ENCODE data around the gene GIMAP8.

The GIMAP8 gene

DNA sequence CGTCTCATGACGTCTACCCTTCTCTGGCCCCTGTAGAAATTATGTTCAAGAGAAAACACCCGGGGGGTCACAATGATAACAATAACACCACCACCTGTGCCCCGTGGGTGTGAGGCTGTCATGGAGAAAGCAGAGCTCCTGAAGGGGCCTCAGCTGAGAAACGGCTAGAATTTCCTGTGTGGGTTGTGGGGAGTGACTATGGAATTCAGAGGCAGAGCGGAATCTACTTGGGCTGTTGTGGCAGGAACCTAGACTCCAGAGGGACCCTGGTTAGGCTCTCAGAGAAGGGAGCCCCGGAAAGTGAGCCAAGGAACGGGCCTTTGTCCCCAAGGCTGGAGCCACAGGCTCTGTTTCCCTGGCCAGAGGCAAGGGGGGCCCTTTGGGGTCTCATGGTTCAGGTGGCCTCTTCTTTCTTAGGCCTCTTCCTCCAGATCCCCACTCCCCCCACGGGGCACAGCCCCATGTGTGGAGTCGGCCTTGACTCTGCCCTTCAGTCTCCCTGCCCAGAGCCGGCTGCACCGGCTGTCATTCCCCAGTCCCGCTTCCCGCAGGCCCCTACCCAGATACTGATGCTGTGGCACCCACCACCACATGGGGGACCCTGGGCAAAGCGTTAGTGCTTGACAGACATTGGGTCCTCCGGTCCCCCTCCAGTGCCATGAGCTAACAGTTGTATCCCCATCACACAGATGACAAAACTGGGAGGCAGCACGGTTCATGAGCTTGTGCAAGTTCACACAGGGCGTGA lies 6.5 kb upstream of the GIMAP8 start:
- Histone ChIP-seq H3K36me3 (ENCODE audit: insufficient read depth, low read length) (no peaks in the 10 kb centered on the region), H3K9ac (ENCODE audit: low read depth, low read length) (no peak overlapping the region), H3K27me3 (ENCODE audit: insufficient read depth, low read length) (peaks cover 17% of the 10 kb centered on the region), H3K9me3 (ENCODE audit: insufficient read depth, low read depth, low read length) (peaks cover 7% of the 10 kb centered on the region; the same call in 1 of the 2 replicates), H3K4me3 (ENCODE audit: low read length) (no peak overlapping the region), H3K27ac (ENCODE audit: low read depth, low read length) (no peak overlapping the region), H3K4me1 (ENCODE audit: insufficient read depth, low read length) (no peaks in the 10 kb centered on the region)
- WGBS: 89% methylated on average over 18 of the region's 18 CpGs

DNA sequence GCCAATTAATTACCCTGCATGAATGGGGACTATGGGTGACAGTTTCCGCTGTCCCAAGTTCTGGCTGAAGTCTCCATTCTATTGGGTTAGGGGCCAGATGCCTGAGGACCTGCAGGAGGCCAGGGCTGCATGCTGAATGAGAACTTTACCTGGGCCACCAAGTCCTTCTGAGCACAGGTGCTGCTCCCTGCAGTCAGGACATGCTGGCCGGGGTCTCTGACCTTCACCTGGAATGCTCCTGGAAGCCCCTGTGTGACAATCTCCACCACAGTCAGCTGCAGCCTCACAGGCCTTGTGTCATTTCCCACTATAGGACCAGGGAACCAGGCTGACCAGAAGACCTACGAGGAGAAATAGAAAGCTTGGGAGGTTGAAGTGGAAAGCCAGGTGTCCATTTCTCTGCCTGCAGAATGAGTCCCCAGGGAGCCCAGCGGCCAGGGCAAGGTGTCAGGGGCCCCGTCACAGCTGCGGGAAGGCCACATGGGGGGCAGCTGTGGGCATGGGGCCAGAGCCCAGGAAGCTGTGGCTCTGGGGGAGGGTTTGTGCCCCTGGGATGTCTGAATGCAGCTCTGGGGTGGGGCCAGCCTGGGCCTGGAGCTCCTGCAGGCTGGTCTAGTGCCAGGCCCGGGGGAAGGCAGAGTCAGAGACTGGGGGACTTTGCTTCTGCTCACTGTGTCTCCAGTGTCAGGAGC lies 5.6 kb upstream of the GIMAP8 start:
- no peak overlapping the region for H3K4me3 ChIP-seq (ENCODE audit: low read length)
- no peaks in the 10 kb centered on the region for H3K4me1 ChIP-seq (ENCODE audit: insufficient read depth, low read length)
- H3K27ac ChIP-seq (ENCODE audit: low read depth, low read length): no peak overlapping the region
- H3K9me3 ChIP-seq (ENCODE audit: insufficient read depth, low read depth, low read length): peaks cover 7% of the 10 kb centered on the region; the same call in 1 of the 2 replicates
- H3K36me3 ChIP-seq (ENCODE audit: insufficient read depth, low read length): no peaks in the 10 kb centered on the region
- no peak overlapping the region for H3K9ac ChIP-seq (ENCODE audit: low read depth, low read length)
- H3K27me3 ChIP-seq (ENCODE audit: insufficient read depth, low read length): peaks cover 17% of the 10 kb centered on the region
- 85% methylated on average over 7 of the region's 7 CpGs for WGBS

DNA sequence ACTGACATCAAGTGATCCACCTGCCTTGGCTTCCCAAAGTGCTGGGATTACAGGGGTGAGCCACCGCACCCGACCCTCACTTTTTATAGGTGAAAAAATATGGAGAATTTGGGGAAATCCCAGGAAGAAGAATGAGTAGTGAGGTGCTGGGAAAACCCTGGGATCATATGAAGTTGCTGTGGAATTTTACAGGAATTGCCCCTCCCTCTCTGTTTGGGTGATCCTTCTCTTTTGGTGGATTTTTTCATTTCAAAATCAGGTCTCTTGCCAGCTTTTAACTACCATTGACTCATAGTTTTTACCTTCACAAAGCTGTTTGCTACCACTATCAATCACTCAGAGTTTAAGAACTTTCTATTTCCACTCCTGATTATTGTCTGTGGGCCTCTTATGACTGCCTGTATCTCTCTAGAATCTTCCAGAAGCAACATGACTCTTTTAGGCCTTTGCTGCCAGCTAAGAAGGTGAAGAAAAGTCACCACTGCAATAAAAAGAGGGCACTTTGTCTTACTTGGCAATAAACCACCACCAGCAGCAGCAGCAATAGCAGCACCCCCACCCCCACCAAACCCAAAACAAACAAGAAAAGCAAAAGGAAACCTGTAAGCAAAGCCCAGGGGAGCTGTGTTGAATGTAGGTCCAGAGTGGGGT lies 4.0 kb upstream of the GIMAP8 start:
- Histone ChIP-seq H3K27me3 (ENCODE audit: insufficient read depth, low read length) (peaks cover 30% of the 10 kb centered on the region), H3K9me3 (ENCODE audit: insufficient read depth, low read depth, low read length) (peaks cover 4% of the 10 kb centered on the region; the same call in 1 of the 2 replicates), H3K9ac (ENCODE audit: low read depth, low read length) (no peak overlapping the region), H3K27ac (ENCODE audit: low read depth, low read length) (no peak overlapping the region), H3K36me3 (ENCODE audit: insufficient read depth, low read length) (no peaks in the 10 kb centered on the region), H3K4me3 (ENCODE audit: low read length) (no peak overlapping the region), H3K4me1 (ENCODE audit: insufficient read depth, low read length) (no peaks in the 10 kb centered on the region)
- WGBS: 94% methylated on average over 2 of the region's 2 CpGs

DNA sequence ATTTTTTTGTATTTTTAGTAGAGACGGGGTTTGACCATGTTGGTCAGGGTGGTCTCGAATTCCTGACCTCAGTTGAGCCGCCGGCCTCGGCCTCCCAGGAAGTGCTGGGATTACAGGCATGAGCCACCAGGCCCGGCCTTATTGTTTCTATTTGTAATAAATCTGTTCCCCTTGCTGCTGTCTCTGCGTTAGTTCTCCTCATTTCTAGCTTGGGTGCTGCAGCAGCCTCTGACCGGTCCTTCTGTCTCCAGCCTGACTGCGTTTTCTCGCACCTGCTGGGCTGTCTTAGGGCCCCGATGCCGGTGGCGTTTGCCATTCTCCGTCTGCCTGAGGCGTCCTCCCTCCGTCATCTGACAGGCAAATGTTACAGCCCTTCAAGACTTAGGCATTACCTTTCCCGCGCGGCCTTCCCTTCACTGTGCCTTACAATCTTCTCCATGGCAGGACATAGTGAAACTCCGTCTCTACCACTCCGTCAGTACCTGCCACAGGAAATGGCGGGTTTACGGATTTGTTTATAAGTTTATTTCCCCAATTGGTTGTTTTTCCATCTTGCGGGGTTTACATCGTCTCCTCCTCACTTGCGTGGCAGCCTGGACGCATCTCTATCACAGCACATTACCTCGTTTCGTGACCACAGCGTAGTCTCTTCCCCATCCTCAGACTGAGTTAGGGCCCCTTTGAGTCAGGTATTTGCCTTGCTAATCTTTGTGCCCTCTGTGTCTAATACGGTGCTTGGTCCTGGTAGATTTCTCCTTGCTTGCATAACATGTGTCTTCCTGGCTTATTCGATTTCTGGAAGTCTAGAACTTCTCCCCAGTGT lies 2.3 kb upstream of the GIMAP8 start:
- no peak overlapping the region for H3K4me3 ChIP-seq (ENCODE audit: low read length)
- H3K27ac ChIP-seq (ENCODE audit: low read depth, low read length): no peak overlapping the region
- H3K9ac ChIP-seq (ENCODE audit: low read depth, low read length): no peak overlapping the region
- H3K36me3 ChIP-seq (ENCODE audit: insufficient read depth, low read length): no peaks in the 10 kb centered on the region
- peaks cover 37% of the 10 kb centered on the region for H3K27me3 ChIP-seq (ENCODE audit: insufficient read depth, low read length)
- H3K4me1 ChIP-seq (ENCODE audit: insufficient read depth, low read length): no peaks in the 10 kb centered on the region
- H3K9me3 ChIP-seq (ENCODE audit: insufficient read depth, low read depth, low read length): no peaks in the 10 kb centered on the region
- 83% methylated on average over 32 of the region's 32 CpGs for whole genome bisulfite sequencing

DNA sequence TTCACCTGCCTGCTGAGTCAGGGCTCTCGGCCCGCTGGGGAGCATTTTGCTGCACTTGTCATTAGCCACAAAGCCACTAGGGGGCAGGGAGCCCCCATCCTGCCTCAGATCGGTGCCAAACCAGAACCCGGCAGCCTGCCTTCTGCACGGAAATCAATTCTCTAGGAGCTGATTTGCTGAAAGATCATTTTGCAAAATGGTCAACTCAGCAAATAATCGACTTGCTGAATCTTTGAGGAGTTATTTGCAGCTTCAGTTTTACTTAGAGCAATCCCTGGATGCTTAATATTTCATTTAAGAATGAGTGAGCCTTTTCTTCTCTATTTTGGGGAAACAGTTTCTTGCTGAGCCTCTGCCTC lies 1.7 kb upstream of the GIMAP8 start:
- H3K4me1 ChIP-seq (ENCODE audit: insufficient read depth, low read length): no peaks in the 10 kb centered on the region
- peaks cover 37% of the 10 kb centered on the region for H3K27me3 ChIP-seq (ENCODE audit: insufficient read depth, low read length)
- no peak overlapping the region for H3K9ac ChIP-seq (ENCODE audit: low read depth, low read length)
- no peak overlapping the region for H3K4me3 ChIP-seq (ENCODE audit: low read length)
- WGBS: 3% methylated on average over 6 of the region's 6 CpGs
- no peaks in the 10 kb centered on the region for H3K36me3 ChIP-seq (ENCODE audit: insufficient read depth, low read length)
- no peaks in the 10 kb centered on the region for H3K9me3 ChIP-seq (ENCODE audit: insufficient read depth, low read depth, low read length)
- H3K27ac ChIP-seq (ENCODE audit: low read depth, low read length): no peak overlapping the region

DNA sequence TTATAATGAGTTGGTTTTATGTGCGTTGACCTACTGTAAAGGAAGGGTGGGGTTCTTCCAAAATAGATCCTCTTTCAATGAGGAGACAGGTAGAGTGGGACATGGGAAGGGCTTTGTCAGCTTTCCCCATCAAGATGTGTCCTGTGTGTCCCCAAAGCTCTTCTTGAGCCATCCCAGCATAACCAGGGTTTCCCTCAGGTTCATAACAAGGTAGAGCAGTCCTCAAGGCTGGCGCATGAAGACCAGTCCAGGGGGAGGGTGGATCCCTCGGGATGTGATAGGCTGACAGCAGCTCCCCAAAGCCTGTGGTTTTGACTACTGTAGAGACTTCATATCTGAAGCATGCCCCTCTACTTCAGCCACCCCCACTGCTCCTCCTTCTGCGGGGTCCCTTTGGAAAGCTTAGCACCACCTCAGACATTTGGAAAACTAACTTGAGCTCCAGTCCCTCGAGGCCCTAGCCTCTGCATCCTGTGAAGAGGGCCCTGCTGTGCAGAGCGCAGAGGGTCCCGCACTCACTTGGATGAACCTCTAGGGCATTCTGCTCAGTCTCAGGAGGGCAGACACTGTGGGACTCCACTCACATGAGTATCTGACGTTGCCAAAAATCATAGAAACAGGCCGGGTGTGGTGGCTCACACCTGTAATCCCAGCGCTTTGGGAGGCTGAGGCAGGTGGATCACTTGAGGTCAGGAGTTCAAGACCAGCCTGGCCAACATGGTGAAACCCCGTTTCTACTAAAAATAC lies 1.1 kb upstream of the GIMAP8 start:
- Histone ChIP-seq H3K9ac (ENCODE audit: low read depth, low read length) (no peak overlapping the region), H3K4me1 (ENCODE audit: insufficient read depth, low read length) (no peaks in the 10 kb centered on the region), H3K27me3 (ENCODE audit: insufficient read depth, low read length) (peaks cover 37% of the 10 kb centered on the region), H3K9me3 (ENCODE audit: insufficient read depth, low read depth, low read length) (no peaks in the 10 kb centered on the region), H3K27ac (ENCODE audit: low read depth, low read length) (no peak overlapping the region), H3K4me3 (ENCODE audit: low read length) (no peak overlapping the region), H3K36me3 (ENCODE audit: insufficient read depth, low read length) (no peaks in the 10 kb centered on the region)
- WGBS: 86% methylated on average over 11 of the region's 11 CpGs

DNA sequence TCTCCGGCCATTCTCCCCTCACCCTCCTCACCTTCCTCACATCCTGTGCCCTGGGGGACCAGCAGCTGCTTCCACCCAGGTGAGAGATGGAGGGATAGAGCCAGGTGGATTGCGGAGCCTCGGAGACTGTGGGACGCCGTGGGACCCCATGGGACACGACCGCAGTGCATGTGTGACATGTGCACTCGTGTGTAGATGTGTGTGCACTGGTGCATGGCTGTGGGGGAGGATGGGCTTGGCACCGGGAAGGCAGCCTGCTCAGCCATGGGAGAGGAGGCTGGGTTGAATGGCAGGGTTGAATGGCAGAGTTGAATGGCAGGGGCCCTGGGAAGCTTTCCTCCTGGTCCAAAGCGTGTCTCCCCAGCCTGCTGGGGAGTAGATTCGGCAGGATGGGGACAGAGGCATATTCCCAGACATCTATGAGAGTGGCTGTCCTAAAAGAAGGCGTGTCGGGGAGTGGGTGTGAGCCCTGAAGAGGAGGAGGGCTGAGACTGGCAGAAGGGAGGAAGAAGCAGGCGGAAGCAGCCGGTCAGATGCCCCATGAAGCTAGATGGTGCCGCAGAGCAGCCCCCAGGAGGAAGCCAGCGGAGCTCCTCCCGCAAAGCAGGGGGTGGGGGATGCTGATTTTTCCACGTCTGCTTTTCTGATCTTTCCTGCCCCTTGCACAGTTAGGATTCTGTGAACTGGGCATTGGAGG lies 815 bp downstream of the GIMAP8 start:
- no peaks in the 10 kb centered on the region for H3K36me3 ChIP-seq (ENCODE audit: insufficient read depth, low read length)
- WGBS: 84% methylated on average over 19 of the region's 19 CpGs
- H3K4me1 ChIP-seq (ENCODE audit: insufficient read depth, low read length): no peaks in the 10 kb centered on the region
- peaks cover 37% of the 10 kb centered on the region for H3K27me3 ChIP-seq (ENCODE audit: insufficient read depth, low read length)
- H3K4me3 ChIP-seq (ENCODE audit: low read length): no peak overlapping the region
- no peak overlapping the region for H3K9ac ChIP-seq (ENCODE audit: low read depth, low read length)
- no peak overlapping the region for H3K27ac ChIP-seq (ENCODE audit: low read depth, low read length)
- 0 out of 2 replicates have a peak, but pooled peaks cover 5% of the 10 kb centered on the region for H3K9me3 ChIP-seq (ENCODE audit: insufficient read depth, low read depth, low read length)

DNA sequence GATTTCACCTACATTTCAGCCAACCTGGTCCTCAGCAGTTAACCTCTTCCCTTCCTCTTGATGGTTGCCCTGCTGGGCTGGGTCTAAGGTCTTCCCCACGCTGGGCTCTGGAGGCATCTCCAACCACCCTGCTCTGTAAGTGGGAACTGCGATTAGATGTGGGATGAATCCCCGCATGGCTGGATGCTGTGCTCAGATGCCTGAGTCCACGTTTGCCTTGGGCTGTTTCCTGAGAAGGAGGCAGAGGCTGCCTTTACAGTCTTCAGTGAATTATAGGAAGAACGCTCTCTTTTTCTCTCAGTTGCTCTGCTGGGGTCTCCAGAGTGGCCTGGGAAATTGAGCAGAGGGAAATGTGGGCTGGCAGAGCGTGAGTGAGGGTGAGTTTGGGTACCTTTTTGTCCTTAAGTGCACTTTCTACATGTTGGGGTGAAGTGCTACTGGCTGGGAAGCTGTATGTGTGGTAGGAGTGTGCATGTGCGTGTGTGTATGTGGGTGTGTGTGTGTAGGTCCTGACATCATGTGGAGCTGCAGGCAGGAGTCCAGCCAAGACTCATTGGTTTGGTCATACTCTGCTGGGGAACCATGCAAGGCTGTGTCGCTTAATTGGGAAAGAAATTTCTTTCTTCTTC lies 1.5 kb downstream of the GIMAP8 start:
- WGBS: 87% methylated on average over 8 of the region's 8 CpGs
- H3K27me3 ChIP-seq (ENCODE audit: insufficient read depth, low read length): peaks cover 37% of the 10 kb centered on the region
- H3K4me1 ChIP-seq (ENCODE audit: insufficient read depth, low read length): no peaks in the 10 kb centered on the region
- 0 out of 2 replicates have a peak, but pooled peaks cover 12% of the 10 kb centered on the region for H3K9me3 ChIP-seq (ENCODE audit: insufficient read depth, low read depth, low read length)
- H3K4me3 ChIP-seq (ENCODE audit: low read length): no peak overlapping the region
- H3K36me3 ChIP-seq (ENCODE audit: insufficient read depth, low read length): no peaks in the 10 kb centered on the region
- H3K27ac ChIP-seq (ENCODE audit: low read depth, low read length): no peak overlapping the region
- H3K9ac ChIP-seq (ENCODE audit: low read depth, low read length): no peak overlapping the region

DNA sequence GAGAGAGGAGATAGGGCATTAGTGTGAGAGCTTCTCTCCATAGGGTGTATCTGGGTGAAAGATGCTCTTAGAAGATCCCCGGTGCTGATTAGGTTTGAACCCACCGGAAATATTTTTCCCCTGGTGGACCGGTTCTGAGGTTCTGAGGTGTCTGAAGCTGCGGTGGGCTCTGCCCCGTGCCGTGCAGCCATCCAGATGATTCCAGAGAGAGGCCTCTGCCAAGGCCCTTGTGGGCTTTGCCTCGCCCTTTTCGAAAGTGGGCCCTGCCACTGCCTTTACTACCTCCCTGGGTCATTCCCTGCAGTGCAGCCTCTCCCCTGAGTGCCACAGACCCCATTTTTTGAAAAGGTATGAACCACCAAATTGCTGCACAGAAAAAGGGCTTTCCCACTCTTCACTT lies 2.8 kb downstream of the GIMAP8 start:
- no peak overlapping the region for H3K27ac ChIP-seq (ENCODE audit: low read depth, low read length)
- peaks cover 35% of the 10 kb centered on the region for H3K27me3 ChIP-seq (ENCODE audit: insufficient read depth, low read length)
- no peak overlapping the region for H3K9ac ChIP-seq (ENCODE audit: low read depth, low read length)
- WGBS: 95% methylated on average over 8 of the region's 8 CpGs
- no peak overlapping the region for H3K4me3 ChIP-seq (ENCODE audit: low read length)
- no peaks in the 10 kb centered on the region for H3K36me3 ChIP-seq (ENCODE audit: insufficient read depth, low read length)
- H3K9me3 ChIP-seq (ENCODE audit: insufficient read depth, low read depth, low read length): 0 out of 2 replicates have a peak, but pooled peaks cover 16% of the 10 kb centered on the region
- H3K4me1 ChIP-seq (ENCODE audit: insufficient read depth, low read length): no peaks in the 10 kb centered on the region

Data from HUES64 (cell line).